HepG2 (cell line): ENCODE measurements around the gene KIAA0232. TPM values are rescaled to one million over a fixed set of nuclear protein-coding genes. Genes with fewer than 3 reads are reported as not detected.
A peak's percentile ranks its signal among the peaks of the same experiment; 100 is the strongest.

Experiments
- ADNP ChIP-seq: sonication (generic); formaldehyde crosslinking; IDR thresholded peaks from 2 replicates; pipeline ENCODE4 v1.4.0; 2020; ENCODE audit warnings: missing genetic modification reagents
- CBFB ChIP-seq: sonication (generic); formaldehyde crosslinking; IDR thresholded peaks from 2 replicates; pipeline ENCODE4 v1.4.0; 2020; ENCODE audit warnings: missing genetic modification reagents
- CHD2 ChIP-seq: IDR thresholded peaks from 2 replicates; pipeline ENCODE4 v1.6.1; 2011; ENCODE audit warnings: low read depth, low read length, improper control_type of control experiment
- FIP1L1 ChIP-seq: fragments of 200-400 bp; formaldehyde crosslinking; IDR thresholded peaks from 2 replicates; pipeline ENCODE4 v1.6.1; 2018; ENCODE audit warnings: low read depth, mild to moderate bottlenecking, low read length, moderate library complexity, borderline replicate concordance; ENCODE audit not compliant: insufficient read depth
- HOXA9 ChIP-seq: sonication (generic); formaldehyde crosslinking; IDR thresholded peaks from 2 replicates; pipeline ENCODE4 v1.8.1; 2022; ENCODE audit warnings: missing genetic modification reagents, mild to moderate bottlenecking, moderate library complexity, borderline replicate concordance
- KDM5B ChIP-seq: sonication (generic); formaldehyde crosslinking; IDR thresholded peaks from 2 replicates; pipeline ENCODE4 v1.4.0; 2020; ENCODE audit warnings: missing genetic modification reagents, mild to moderate bottlenecking, borderline replicate concordance
- KMT2B ChIP-seq: IDR thresholded peaks from 2 replicates; pipeline ENCODE4 v1.6.1; 2016; ENCODE audit warnings: missing genetic modification reagents, missing compliant biosample characterization
- NCOR1 ChIP-seq: fragments of 200-600 bp; sonication (generic); IDR thresholded peaks from 2 replicates; pipeline ENCODE4 v1.7.0; 2017; ENCODE audit warnings: antibody characterized with exemption, low read length, borderline replicate concordance
- PHF8 ChIP-seq: sonication (generic); formaldehyde crosslinking; IDR thresholded peaks from 2 replicates; pipeline ENCODE4 v1.5.0; 2020; ENCODE audit warnings: missing genetic modification reagents
- RFX3 ChIP-seq: IDR thresholded peaks from 2 replicates; pipeline ENCODE4 v1.6.1; 2016; ENCODE audit warnings: missing biosample characterization, missing genetic modification reagents
- TCF12 ChIP-seq, 2 experiments: fragments of 450-650 bp in 1 of 2; sonication (generic) in 1 of 2; formaldehyde crosslinking in 1 of 2; IDR thresholded peaks; 2 replicates each; pipeline versions ENCODE4 v1.6.1 to v1.8.0; 2017 to 2022; ENCODE audit warnings: antibody characterized with exemption in 1 of 2, mild to moderate bottlenecking in 1 of 2, missing genetic modification reagents in 1 of 2, moderate library complexity in 1 of 2
- TGIF2 ChIP-seq: IDR thresholded peaks from 2 replicates; pipeline ENCODE4 v1.6.1; 2016; ENCODE audit warnings: control low read depth, missing compliant biosample characterization
- ZBTB1 ChIP-seq: sonication (generic); formaldehyde crosslinking; IDR thresholded peaks from 2 replicates; pipeline ENCODE4 v1.4.0; 2020; ENCODE audit warnings: missing genetic modification reagents, borderline replicate concordance
- ZBTB42 ChIP-seq: sonication (generic); formaldehyde crosslinking; IDR thresholded peaks from 2 replicates; pipeline ENCODE4 v1.5.0; 2020; ENCODE audit warnings: mild to moderate bottlenecking, missing genetic modification reagents
- ZFX ChIP-seq: sonication (generic); formaldehyde crosslinking; IDR thresholded peaks from 2 replicates; pipeline ENCODE4 v1.4.0; 2020; ENCODE audit warnings: mild to moderate bottlenecking, low read depth, missing genetic modification reagents, moderate library complexity
- ZFY ChIP-seq: sonication (generic); formaldehyde crosslinking; IDR thresholded peaks from 2 replicates; pipeline ENCODE4 v1.4.0; 2020; ENCODE audit warnings: missing genetic modification reagents
- ZMAT3 ChIP-seq: sonication (generic); formaldehyde crosslinking; conservative IDR thresholded peaks from 2 replicates; pipeline ENCODE4 v1.7.0; 2021; ENCODE audit warnings: missing genetic modification reagents
- ZMYM2 ChIP-seq: sonication (generic); formaldehyde crosslinking; IDR thresholded peaks from 2 replicates; pipeline ENCODE4 v1.8.0; 2022; ENCODE audit warnings: mild to moderate bottlenecking, missing genetic modification reagents
- ZNF253 ChIP-seq: sonication (generic); formaldehyde crosslinking; IDR thresholded peaks from 2 replicates; pipeline ENCODE4 v1.8.0; 2022; ENCODE audit warnings: mild to moderate bottlenecking, missing genetic modification reagents, borderline replicate concordance
- ZNF605 ChIP-seq: sonication (generic); formaldehyde crosslinking; IDR thresholded peaks from 2 replicates; pipeline ENCODE4 v1.8.0; 2022; ENCODE audit warnings: mild to moderate bottlenecking, missing genetic modification reagents
- ZNF766 ChIP-seq: sonication (generic); formaldehyde crosslinking; IDR thresholded peaks from 2 replicates; pipeline ENCODE4 v1.5.0; 2020; ENCODE audit warnings: missing genetic modification reagents, borderline replicate concordance
- ZNF782 ChIP-seq: sonication (generic); formaldehyde crosslinking; IDR thresholded peaks from 2 replicates; pipeline ENCODE4 v1.4.0; 2020; ENCODE audit warnings: missing genetic modification reagents, mild to moderate bottlenecking, borderline replicate concordance
- ZSCAN31 ChIP-seq: sonication (generic); formaldehyde crosslinking; IDR thresholded peaks from 2 replicates; pipeline ENCODE4 v1.5.0; 2020; ENCODE audit warnings: low read depth, mild to moderate bottlenecking, missing genetic modification reagents
- polyA plus RNA-seq, 8 experiments: library from polyadenylated mRNA; depleted of rRNA in 3 of 8; stranded (reverse) in 7 of 8; unstranded in 1 of 8; fragments of >200 nt; fragmentation: Illumina TruSeq in 4 of 8; extraction: Trizol in 4 of 8; gene quantifications; 2 replicates each; pipeline versions ENCODE4 v1.2.1 to v1.2.3, GENCODE V29; 2011 to 2016; ENCODE audit warnings: low read depth in 4 of 8, missing spikeins in 1 of 8, mixed read lengths in 1 of 8; ENCODE audit not compliant: insufficient read depth in 1 of 8
- total RNA-seq, 5 experiments: library from RNA; depleted of rRNA; stranded (reverse); fragments of >200 nt; fragmentation: Illumina TruSeq; extraction: Trizol; gene quantifications; 2 replicates each; pipeline ENCODE4 v1.2.3, GENCODE V29; 2016; ENCODE audit warnings: low read depth in 1 of 5
- TF ChIP-seq, protein P1 (sequence below): sonication (generic); formaldehyde crosslinking; conservative IDR thresholded peaks from 2 replicates; pipeline ENCODE4 v1.4.0; 2020; ENCODE audit warnings: missing genetic modification reagents
- TF ChIP-seq, protein P2 (sequence below): sonication (generic); formaldehyde crosslinking; IDR thresholded peaks from 2 replicates; pipeline ENCODE4 v1.5.0; 2020; ENCODE audit warnings: missing genetic modification reagents
- TF ChIP-seq, protein P3 (sequence below): IDR thresholded peaks from 2 replicates; pipeline ENCODE4 v1.6.1; 2012; ENCODE audit warnings: low read length, improper control_type of control experiment

The KIAA0232 gene
- total and polyA plus RNA-seq, 2 of the 13 experiments (the other 11 are each of a cell fraction or from before 2014, with no cell fraction given), result 7.8 to 17.1 TPM

GRCh38 chr4:6926681-6927478, 144.4 kb downstream of the KIAA0232 start (continued):
- TF ChIP-seq, protein P1, sequence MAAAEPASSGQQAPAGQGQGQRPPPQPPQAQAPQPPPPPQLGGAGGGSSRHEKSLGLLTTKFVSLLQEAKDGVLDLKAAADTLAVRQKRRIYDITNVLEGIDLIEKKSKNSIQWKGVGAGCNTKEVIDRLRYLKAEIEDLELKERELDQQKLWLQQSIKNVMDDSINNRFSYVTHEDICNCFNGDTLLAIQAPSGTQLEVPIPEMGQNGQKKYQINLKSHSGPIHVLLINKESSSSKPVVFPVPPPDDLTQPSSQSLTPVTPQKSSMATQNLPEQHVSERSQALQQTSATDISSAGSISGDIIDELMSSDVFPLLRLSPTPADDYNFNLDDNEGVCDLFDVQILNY (CRISPR knock-in tag), result no peak
- no peak for TF ChIP-seq ZBTB42
- 0 out of 2 replicates have a peak, but pooled peaks have one; percentile 37 for TF ChIP-seq PHF8
- no peak for TF ChIP-seq ZMAT3 (CRISPR knock-in tag)
- TF ChIP-seq ZMYM2 (CRISPR knock-in tag), result no peak
- no peak for TF ChIP-seq ZFY
- no peak for TF ChIP-seq TCF12 (IDR thresholded peaks at IDR 0.05)
- TF ChIP-seq TCF12 (CRISPR knock-in tag; IDR thresholded peaks at IDR 0.05), result no peak
- TF ChIP-seq ZNF605 (CRISPR knock-in tag), result 0 out of 2 replicates have a peak, but pooled peaks have one; percentile 52
- TF ChIP-seq RFX3, result no peak
- no peak for TF ChIP-seq FIP1L1
- TF ChIP-seq ZFX (CRISPR knock-in tag), result peak; percentile 69
- TF ChIP-seq, protein P2, sequence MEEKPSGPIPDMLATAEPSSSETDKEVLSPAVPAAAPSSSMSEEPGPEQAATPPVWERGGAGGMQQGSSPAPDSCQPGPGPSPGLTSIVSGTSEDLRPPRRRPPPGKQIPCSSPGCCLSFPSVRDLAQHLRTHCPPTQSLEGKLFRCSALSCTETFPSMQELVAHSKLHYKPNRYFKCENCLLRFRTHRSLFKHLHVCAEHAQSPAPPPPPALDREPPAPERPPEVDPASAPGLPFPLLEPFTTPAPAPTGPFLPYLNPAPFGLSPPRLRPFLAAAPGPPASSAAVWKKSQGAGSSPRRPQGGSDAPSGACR, result 0 out of 2 replicates have a peak, but pooled peaks have one; percentile 11
- TF ChIP-seq ZSCAN31 (CRISPR knock-in tag), result 0 out of 2 replicates have a peak, but pooled peaks have one; percentile 22
- TF ChIP-seq KDM5B, result peak; percentile 34; the same call in 1 of the 2 replicates
- peak; percentile 48; the same call in 1 of the 2 replicates for TF ChIP-seq KMT2B (CRISPR knock-in tag)
- TF ChIP-seq CHD2, result no peak
- TF ChIP-seq ZBTB1, result no peak
- TF ChIP-seq ZNF782 (CRISPR knock-in tag), result no peak
- TF ChIP-seq NCOR1, result peak; percentile 61; the same call in 1 of the 2 replicates
- TF ChIP-seq, protein P3, sequence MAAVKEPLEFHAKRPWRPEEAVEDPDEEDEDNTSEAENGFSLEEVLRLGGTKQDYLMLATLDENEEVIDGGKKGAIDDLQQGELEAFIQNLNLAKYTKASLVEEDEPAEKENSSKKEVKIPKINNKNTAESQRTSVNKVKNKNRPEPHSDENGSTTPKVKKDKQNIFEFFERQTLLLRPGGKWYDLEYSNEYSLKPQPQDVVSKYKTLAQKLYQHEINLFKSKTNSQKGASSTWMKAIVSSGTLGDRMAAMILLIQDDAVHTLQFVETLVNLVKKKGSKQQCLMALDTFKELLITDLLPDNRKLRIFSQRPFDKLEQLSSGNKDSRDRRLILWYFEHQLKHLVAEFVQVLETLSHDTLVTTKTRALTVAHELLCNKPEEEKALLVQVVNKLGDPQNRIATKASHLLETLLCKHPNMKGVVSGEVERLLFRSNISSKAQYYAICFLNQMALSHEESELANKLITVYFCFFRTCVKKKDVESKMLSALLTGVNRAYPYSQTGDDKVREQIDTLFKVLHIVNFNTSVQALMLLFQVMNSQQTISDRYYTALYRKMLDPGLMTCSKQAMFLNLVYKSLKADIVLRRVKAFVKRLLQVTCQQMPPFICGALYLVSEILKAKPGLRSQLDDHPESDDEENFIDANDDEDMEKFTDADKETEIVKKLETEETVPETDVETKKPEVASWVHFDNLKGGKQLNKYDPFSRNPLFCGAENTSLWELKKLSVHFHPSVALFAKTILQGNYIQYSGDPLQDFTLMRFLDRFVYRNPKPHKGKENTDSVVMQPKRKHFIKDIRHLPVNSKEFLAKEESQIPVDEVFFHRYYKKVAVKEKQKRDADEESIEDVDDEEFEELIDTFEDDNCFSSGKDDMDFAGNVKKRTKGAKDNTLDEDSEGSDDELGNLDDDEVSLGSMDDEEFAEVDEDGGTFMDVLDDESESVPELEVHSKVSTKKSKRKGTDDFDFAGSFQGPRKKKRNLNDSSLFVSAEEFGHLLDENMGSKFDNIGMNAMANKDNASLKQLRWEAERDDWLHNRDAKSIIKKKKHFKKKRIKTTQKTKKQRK, result no peak
- TF ChIP-seq HOXA9 (CRISPR knock-in tag), result no peak
- no peak for TF ChIP-seq TGIF2 (CRISPR knock-in tag)
- TF ChIP-seq ZNF766 (CRISPR knock-in tag), result no peak
- no peak for TF ChIP-seq ZNF253 (CRISPR knock-in tag)
- no peak for TF ChIP-seq ADNP (CRISPR knock-in tag)
- 0 out of 2 replicates have a peak, but pooled peaks have one; percentile 69 for TF ChIP-seq CBFB (CRISPR knock-in tag)
